Measurements from ENCODE around the gene ZNF668. TPM values are rescaled to one million over a fixed set of nuclear protein-coding genes. Genes with fewer than 3 reads are reported as not detected.

Gene ZNF668
- polyA plus RNA-seq, 2 of the 4 experiments (the other 2 are of a cell fraction) = 4.7 to 10.7 TPM

- DNase-seq (ENCODE audit: low read depth in 1 of 2, low spot score in 1 of 2) (no peak), FAIRE-seq (no peak), ATAC-seq (peak in 1 of 2 experiments; percentile 5; a peak in 3 of 6 replicates)
- no peak for TF ChIP-seq RARB (CRISPR knock-in tag; IDR thresholded peaks at IDR 0.05)
- no peak for TF ChIP-seq NR3C1 (IDR thresholded peaks at IDR 0.05)
- TF ChIP-seq ZC3H11A (IDR thresholded peaks at IDR 0.05) = no peak
- no peak for TF ChIP-seq ZSCAN20 (CRISPR knock-in tag; IDR thresholded peaks at IDR 0.05)
- no peak for TF ChIP-seq TFCP2L1 (CRISPR knock-in tag; IDR thresholded peaks at IDR 0.05)
- TF ChIP-seq ZNF302 (CRISPR knock-in tag; IDR thresholded peaks at IDR 0.05) = no peak
- TF ChIP-seq BCL3 (IDR thresholded peaks at IDR 0.05) = no peak
- TF ChIP-seq REST (IDR thresholded peaks at IDR 0.05) = no peak
- no peak for TF ChIP-seq JUNB (IDR thresholded peaks at IDR 0.05)
- TF ChIP-seq RCOR1 (IDR thresholded peaks at IDR 0.05; ENCODE audit: low read depth, low read length) = no peak
- no peak for TF ChIP-seq ZFP36 (IDR thresholded peaks at IDR 0.05; ENCODE audit: borderline replicate concordance, partially characterized antibody)
- TF ChIP-seq FOSB (CRISPR knock-in tag; IDR thresholded peaks at IDR 0.05) = no peak
- TF ChIP-seq EHF (CRISPR knock-in tag; IDR thresholded peaks at IDR 0.05) = no peak
- no peak for TF ChIP-seq HEYL (CRISPR knock-in tag; IDR thresholded peaks at IDR 0.05)
- no peak for TF ChIP-seq ATOH8 (CRISPR knock-in tag; IDR thresholded peaks at IDR 0.05; ENCODE audit: low read depth)
- peak overlapping the region; percentile 97 for H3K4me3 ChIP-seq
- POLR2A ChIA-PET = interaction anchor here (1.0 kb wide), 1 partner anchor 8 kb away, joined by 4 read pairs; the partner anchor contains the start of gene KAT8
- peaks cover 18% of the 10 kb centered on the region for H3K4me1 ChIP-seq
- H3K9me3 ChIP-seq = no peaks in the 10 kb centered on the region
- peak overlapping the region; percentile 84 for H3K4me2 ChIP-seq
- WGBS (ENCODE audit: missing lambda C conversion rate) = 73% methylated on average over 53 of the region's 57 CpGs
- H3K27ac ChIP-seq = peak overlapping the region; percentile 97 to 99
- CTCF ChIA-PET = interaction anchor here (3.1 to 20.3 kb wide), 2 partner anchors 33 to 124 kb away, joined by 12 to 166 read pairs; partner anchors contain the start of gene HSD3B7
Observed at GRCh38 chr16:31108794-31109558, 34.9 kb upstream of the ZNF668 start.

- DNase-seq (ENCODE audit: low read depth in 1 of 2, low spot score in 1 of 2) (peak; percentile 69 to 75), FAIRE-seq (no peak), ATAC-seq (peak; percentile 92 to 95)
- Histone ChIP-seq H3K4me2 (peak within 1 kb of the TSS; percentile 84), H3K27ac (peak within 1 kb of the TSS; percentile 97 to 99), H3K4me3 (peak within 1 kb of the TSS; percentile 97), H3K4me1 (peaks cover 15% of the 10 kb centered on the region), H3K9me3 (no peaks in the 10 kb centered on the region)
- ChIA-PET CTCF (interaction anchor here (1.6 to 20.3 kb wide), 3 partner anchors 34 to 123 kb away, joined by 3 to 166 read pairs (median 12); partner anchors contain the start of genes HSD3B7, ZNF646 and ZNF668), POLR2A (interaction anchor here (1.0 to 1.3 kb wide), 2 partner anchors 9 kb away, joined by 4 read pairs; partner anchors contain the start of gene KAT8)
- 12% methylated on average over 20 of the region's 68 CpGs for WGBS (ENCODE audit: missing lambda C conversion rate)
- TF ChIP-seq MAX (IDR thresholded peaks at IDR 0.05) (peak; percentile 72), CBX2 (IDR thresholded peaks at IDR 0.05; ENCODE audit: borderline replicate concordance, low read depth) (no peak), KDM1A (IDR thresholded peaks at IDR 0.05; ENCODE audit: low read depth) (no peak), HES2 (IDR thresholded peaks at IDR 0.05) (no peak), FOSB (CRISPR knock-in tag; IDR thresholded peaks at IDR 0.05) (no peak), POLR2A (IDR thresholded peaks at IDR 0.05; ENCODE audit: low read length) (peak; percentile 62), BCL3 (IDR thresholded peaks at IDR 0.05) (0 out of 3 replicates have a peak, but pooled peaks have one; percentile 43), CHD2 (IDR thresholded peaks at IDR 0.05; ENCODE audit: low read length, partially characterized antibody) (no peak), E2F6 (IDR thresholded peaks at IDR 0.05; ENCODE audit: borderline replicate concordance, low read depth) (peak; percentile 56; the same call in 1 of the 2 replicates), RCOR1 (IDR thresholded peaks at IDR 0.05; ENCODE audit: low read depth, low read length) (no peak), HMGXB4 (CRISPR knock-in tag; IDR thresholded peaks at IDR 0.05; ENCODE audit: borderline replicate concordance) (no peak)
Observed at GRCh38 chr16:31108035-31108793, 34.2 kb upstream of the ZNF668 start, which contains the start of gene BCKDK. Gene BCKDK, plus strand, starts transcription at chr16:31108386. Its CDS starts 838 bp downstream, at chr16:31109224.
